Effector memory CD8-positive, alpha-beta T cell (primary cell): ENCODE results near the gene UCKL1.
A peak's percentile ranks its signal among the peaks of the same experiment; 100 is the strongest.
"Not testable (repeated sequence)": the region's sequence is repeated elsewhere in the genome, so short reads cannot be mapped to it uniquely, and the experiment has no call there.

Experiments used
- ATAC-seq: fragments of 150-1000 bp; cut with Tn5 transposase; replicated peaks from 2 replicates; pipeline ENCODE4 v1.10.0; 2021; ENCODE audit warnings: mild to moderate bottlenecking, moderate library complexity
- DNase-seq, 3 experiments: peaks; one replicate each; pipeline ENCODE4 v3.0.0; 2021
- H3K27ac Mint-ChIP-seq, 2 donors: one replicate each; pipeline ENCODE4 v1.8.0; 2022; ENCODE audit warnings: mild to moderate bottlenecking in 2 of 2, mixed read lengths in 2 of 2, moderate library complexity in 2 of 2
- H3K27me3 Mint-ChIP-seq, 2 donors: one replicate each; pipeline ENCODE4 v1.8.0; 2022; ENCODE audit warnings: mixed read lengths in 2 of 2
- H3K36me3 Mint-ChIP-seq: one replicate; pipeline ENCODE4 v1.8.0; 2022; ENCODE audit warnings: mild to moderate bottlenecking, moderate library complexity, mixed read lengths; ENCODE audit not compliant: insufficient read depth
- H3K4me1 Mint-ChIP-seq, 2 donors: one replicate each; pipeline ENCODE4 v1.8.0; 2022; ENCODE audit warnings: low read depth in 2 of 2, mixed read lengths in 2 of 2
- H3K4me3 Mint-ChIP-seq, 2 donors: one replicate each; pipeline ENCODE4 v1.8.0; 2022; ENCODE audit warnings: mild to moderate bottlenecking in 2 of 2, mixed read lengths in 2 of 2, moderate library complexity in 2 of 2
- H3K9me3 Mint-ChIP-seq, 2 donors: one replicate each; pipeline ENCODE4 v1.8.0; 2022; ENCODE audit warnings: mixed read lengths in 2 of 2

Gene UCKL1

DNA sequence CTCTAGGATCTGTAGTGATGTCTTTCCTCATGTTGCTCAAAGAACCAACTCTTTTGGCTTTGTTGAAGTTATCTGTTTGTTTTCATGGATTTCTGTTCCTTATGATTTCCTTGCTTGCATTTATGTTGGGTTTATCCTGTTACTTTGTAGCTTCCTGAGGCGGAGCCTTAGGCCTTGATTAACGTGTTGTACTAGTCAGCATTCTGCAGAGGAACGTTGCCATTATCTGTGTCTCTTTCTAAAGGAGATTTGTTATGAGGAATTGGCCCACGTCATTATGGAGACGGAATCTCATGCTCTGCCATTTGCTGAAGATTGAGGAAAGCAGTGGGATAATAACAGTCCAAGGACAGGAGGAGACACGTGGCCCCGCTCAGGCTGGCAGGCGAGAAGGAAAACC, 29.9 kb downstream of the UCKL1 start:
- no peak for DNase-seq
- Mint-ChIP-seq H3K27ac (peak overlapping the region; percentile 11 to 38), H3K4me3 (no peak overlapping the region), H3K4me1 (peaks cover 4 to 20% of the 10 kb centered on the region in 2 donors), H3K9me3 (no peaks in the 10 kb centered on the region), H3K27me3 (no peaks in the 10 kb centered on the region), H3K36me3 (peaks cover 38% of the 10 kb centered on the region)
- ATAC-seq: no peak

DNA sequence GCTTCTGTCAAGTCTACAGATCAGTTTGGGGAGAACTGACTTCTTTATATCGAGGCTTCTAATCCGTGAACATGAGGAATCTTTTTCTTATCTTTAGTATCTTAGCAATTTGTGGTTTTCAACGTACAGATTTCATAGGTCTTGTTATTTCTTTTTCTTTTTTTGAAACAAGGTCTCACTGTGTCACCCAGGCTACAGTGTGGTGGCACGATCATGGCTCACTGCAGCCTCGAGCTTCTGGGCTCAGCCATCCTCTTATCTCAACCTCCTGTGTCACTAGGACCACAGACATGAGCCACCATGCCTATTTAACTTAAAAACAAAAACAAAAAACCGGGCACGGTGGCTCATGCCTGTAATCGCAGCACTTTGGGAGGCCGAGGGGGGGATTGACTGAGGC, 32.0 kb downstream of the UCKL1 start:
- ATAC-seq (no peak), DNase-seq (no peak)
- Mint-ChIP-seq H3K27ac (peak overlapping the region; percentile 6 to 15), H3K4me3 (no peak overlapping the region), H3K4me1 (peaks cover 4 to 20% of the 10 kb centered on the region in 2 donors), H3K27me3 (no peaks in the 10 kb centered on the region), H3K36me3 (peaks cover 30% of the 10 kb centered on the region), H3K9me3 (no peaks in the 10 kb centered on the region)

DNA sequence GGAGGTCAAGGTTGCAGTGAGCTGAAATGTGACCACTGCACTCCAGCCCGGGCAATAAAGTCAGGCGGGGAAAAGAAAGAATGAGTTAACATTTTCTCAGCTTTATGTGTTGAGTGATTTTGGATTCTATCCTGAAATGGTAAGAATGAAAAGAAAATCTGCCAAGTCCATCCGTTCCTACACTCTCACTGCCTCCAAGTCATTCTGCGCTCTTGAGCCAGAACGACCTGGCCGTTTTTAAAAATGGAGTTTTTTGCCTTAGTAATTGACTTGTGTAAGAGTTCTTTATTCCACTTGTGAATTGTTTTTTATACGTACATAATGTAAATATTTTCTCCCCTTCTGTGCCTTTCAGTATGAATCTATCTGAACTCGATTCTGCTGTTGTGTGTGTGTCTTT, 32.6 kb downstream of the UCKL1 start:
- no peaks in the 10 kb centered on the region for H3K9me3 Mint-ChIP-seq
- H3K27ac Mint-ChIP-seq: peak overlapping the region; percentile 15 to 71
- H3K27me3 Mint-ChIP-seq: no peaks in the 10 kb centered on the region
- no peak overlapping the region for H3K4me3 Mint-ChIP-seq
- H3K36me3 Mint-ChIP-seq: peaks cover 27% of the 10 kb centered on the region
- ATAC-seq (no peak), DNase-seq (no peak)
- peaks cover 4 to 20% of the 10 kb centered on the region in 2 donors for H3K4me1 Mint-ChIP-seq

DNA sequence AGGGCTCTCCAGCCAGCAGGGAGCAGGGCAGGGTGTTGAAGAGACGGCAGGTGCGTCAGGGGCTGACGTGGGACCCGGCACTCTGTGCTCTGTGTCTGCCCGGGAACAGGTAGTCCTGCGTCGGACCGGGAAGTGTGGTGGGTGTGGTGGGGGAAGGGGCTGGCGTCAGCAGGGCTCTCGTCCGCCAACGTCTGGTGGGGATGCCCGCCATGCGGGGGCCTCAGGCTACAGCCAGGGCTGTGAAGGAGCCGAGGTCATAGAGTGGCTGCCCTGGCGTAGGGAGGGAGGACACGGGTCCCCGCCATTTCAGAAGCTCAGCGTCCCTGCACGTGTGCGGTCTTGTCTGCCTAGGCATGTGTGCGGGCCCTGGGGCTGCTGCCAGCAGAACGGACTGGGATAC, 36.0 kb downstream of the UCKL1 start:
- Mint-ChIP-seq H3K27me3 (no peaks in the 10 kb centered on the region), H3K27ac (peak overlapping the region in 1 of 2 donors; percentile 60), H3K9me3 (no peaks in the 10 kb centered on the region)

DNA sequence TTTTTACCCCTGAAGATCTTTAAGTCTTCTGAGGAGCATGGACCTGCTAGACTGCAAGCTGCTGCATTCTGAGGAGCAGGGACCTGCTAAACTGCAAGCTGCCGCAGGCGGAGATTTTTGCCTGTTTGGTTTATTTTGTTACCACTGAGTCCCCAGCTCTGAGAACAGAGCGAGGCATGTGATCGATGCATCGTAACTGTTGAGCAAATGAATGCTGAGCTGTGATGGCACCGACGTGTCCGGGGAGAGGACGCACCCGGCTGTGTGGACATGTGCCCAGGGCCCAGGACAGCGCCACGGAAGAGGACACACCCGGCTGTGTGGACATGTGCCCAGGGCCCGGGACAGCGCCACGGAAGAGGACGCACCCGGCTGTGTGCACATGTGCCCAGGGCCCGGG, 37.1 kb downstream of the UCKL1 start:
- Mint-ChIP-seq H3K9me3 (no peaks in the 10 kb centered on the region), H3K4me3 (no peak overlapping the region), H3K27ac (no peak overlapping the region), H3K27me3 (no peaks in the 10 kb centered on the region), H3K36me3 (peaks cover 41% of the 10 kb centered on the region), H3K4me1 (peaks cover 9 to 10% of the 10 kb centered on the region in 2 donors)
- DNase-seq: no peak
- ATAC-seq: no peak

More for the DNA sequence above, 36.0 kb downstream of the UCKL1 start:
- no peak for DNase-seq
- Mint-ChIP-seq H3K36me3 (peaks cover 37% of the 10 kb centered on the region), H3K4me1 (peaks cover 6 to 12% of the 10 kb centered on the region in 2 donors), H3K4me3 (no peak overlapping the region)
- no peak for ATAC-seq

DNA sequence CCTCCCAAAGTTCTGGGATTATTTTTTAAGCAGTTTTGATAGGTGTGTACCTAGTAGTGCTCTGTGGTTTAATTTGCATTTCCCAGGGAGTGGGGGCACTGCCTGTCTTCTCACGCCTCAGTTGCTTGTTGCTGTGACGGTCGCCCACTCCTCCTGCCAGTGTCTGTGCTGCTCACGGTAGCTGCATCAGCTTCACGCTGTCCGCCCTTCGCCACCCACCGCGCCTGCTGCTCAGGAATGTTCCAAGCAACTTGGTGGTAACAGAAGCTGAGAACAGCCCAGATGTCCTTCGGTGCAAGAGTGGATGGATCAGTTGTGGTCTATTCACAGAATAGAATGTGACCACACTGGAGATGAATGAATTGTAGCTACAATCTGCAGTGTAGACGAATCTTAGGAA, 38.4 kb downstream of the UCKL1 start:
- Mint-ChIP-seq H3K27me3 (no peaks in the 10 kb centered on the region), H3K4me3 (no peak overlapping the region), H3K9me3 (no peaks in the 10 kb centered on the region), H3K4me1 (peaks cover 8 to 14% of the 10 kb centered on the region in 2 donors), H3K27ac (no peak overlapping the region), H3K36me3 (peaks cover 38% of the 10 kb centered on the region)
- no peak for ATAC-seq
- DNase-seq: no peak

DNA sequence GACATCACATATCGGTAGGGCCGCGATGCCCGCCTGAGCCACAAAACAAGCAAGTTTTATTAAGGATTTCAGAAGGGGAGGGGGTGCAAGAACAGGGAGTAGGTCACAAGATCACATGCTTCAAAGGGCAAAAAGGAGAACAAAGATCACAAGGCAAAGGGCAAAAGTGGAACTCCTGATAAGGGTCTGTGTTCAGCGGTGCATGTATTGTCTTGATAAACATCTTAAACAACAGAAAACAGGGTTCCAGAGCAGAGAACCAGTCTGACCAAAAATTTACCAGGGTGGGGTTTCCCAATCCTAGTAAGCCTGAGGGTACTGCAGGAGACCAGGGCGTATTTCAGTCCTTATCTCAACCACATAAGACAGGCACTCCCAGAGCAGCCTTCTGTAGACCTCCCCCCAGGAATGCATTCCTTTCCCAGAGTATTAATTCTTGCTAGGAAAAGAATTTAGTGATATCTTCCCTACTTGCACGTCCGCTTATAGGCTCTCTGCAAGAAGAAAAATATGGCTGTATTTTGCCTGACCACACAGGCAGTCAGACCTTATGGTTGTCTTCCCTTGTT, 39.8 kb downstream of the UCKL1 start:
- not testable (repeated sequence) for H3K4me3 Mint-ChIP-seq, H3K9me3 Mint-ChIP-seq, ATAC-seq, DNase-seq, H3K27me3 Mint-ChIP-seq, H3K27ac Mint-ChIP-seq
- peaks cover 10 to 14% of the 10 kb centered on the region in 2 donors for H3K4me1 Mint-ChIP-seq
- peaks cover 39% of the 10 kb centered on the region for H3K36me3 Mint-ChIP-seq

DNA sequence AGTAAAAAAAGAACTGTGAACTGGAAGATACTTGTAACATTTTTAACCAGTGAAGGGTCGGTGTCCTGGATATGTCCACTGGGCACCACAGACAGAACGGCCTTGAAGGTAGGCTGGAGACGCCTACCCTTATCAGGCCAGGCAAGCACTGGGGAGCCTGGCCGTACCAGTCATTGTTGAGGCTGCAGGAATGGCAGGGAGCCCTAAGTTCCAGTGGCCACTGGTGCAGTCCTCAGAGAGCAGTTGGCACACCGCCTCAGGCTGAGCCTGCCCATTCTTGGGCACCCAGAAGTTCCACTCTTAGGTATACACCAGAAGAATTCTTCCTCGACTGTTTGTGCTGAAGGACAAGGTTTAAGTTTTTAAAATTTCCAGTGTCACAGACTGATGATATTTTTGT, 40.7 kb downstream of the UCKL1 start:
- H3K9me3 Mint-ChIP-seq: no peaks in the 10 kb centered on the region
- H3K36me3 Mint-ChIP-seq: peaks cover 31% of the 10 kb centered on the region
- no peaks in the 10 kb centered on the region for H3K27me3 Mint-ChIP-seq
- no peak overlapping the region for H3K4me3 Mint-ChIP-seq
- DNase-seq: no peak
- ATAC-seq: no peak
- H3K27ac Mint-ChIP-seq: no peak overlapping the region
- H3K4me1 Mint-ChIP-seq: peaks cover 17 to 21% of the 10 kb centered on the region in 2 donors

DNA sequence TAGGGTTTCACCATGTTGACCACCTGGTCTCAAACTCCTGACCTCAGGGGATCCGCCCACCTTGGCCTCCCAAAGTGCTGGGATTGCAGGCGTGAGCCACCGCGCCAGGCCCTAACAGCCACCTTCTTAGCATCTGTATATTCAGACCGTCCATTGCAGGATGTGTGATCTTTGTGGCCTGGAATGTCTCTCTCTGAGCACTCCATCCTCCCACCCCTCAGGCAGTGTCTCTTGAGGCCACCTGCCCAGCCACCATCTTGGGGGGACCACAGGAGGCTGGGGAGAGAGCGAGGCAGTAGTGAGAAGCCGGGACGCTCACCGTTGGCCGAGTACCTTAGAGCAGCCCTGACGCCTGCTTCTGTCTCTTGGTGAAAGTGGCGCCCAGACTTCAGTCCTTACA, 42.4 kb downstream of the UCKL1 start:
- no peak overlapping the region for H3K4me3 Mint-ChIP-seq
- no peaks in the 10 kb centered on the region for H3K9me3 Mint-ChIP-seq
- H3K4me1 Mint-ChIP-seq: peaks cover 25 to 27% of the 10 kb centered on the region in 2 donors
- no peak for ATAC-seq
- no peaks in the 10 kb centered on the region for H3K27me3 Mint-ChIP-seq
- H3K27ac Mint-ChIP-seq: peak overlapping the region in 1 of 2 donors; percentile 62
- DNase-seq: no peak
- H3K36me3 Mint-ChIP-seq: peaks cover 34% of the 10 kb centered on the region

DNA sequence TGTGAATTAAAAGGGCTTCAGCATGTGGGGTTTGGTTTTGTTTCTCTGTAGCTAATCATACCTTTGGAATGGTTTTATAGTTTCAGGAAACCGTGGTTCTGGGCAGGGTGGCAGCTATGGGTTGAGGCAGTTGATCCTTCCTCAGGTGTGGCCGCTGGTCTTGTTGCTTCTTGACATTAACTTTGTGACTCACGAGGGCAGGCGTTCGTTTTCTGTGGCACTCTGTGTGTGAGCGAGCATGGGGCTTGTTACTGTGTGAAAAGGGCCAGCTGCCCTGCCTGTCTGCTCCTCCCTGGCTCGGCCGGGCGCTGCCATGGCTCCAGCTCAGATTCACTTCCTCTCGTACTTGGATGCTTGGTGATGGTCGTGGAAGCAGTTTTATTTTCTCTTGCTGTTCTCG, 45.0 kb downstream of the UCKL1 start:
- no peak for ATAC-seq
- peak overlapping the region in 1 of 2 donors; percentile 88 for H3K27ac Mint-ChIP-seq
- H3K4me3 Mint-ChIP-seq: peak overlapping the region in 1 of 2 donors; percentile 38
- peaks cover 29 to 31% of the 10 kb centered on the region in 2 donors for H3K4me1 Mint-ChIP-seq
- H3K36me3 Mint-ChIP-seq: peaks cover 18% of the 10 kb centered on the region
- H3K27me3 Mint-ChIP-seq: no peaks in the 10 kb centered on the region
- no peaks in the 10 kb centered on the region for H3K9me3 Mint-ChIP-seq
- no peak for DNase-seq

DNA sequence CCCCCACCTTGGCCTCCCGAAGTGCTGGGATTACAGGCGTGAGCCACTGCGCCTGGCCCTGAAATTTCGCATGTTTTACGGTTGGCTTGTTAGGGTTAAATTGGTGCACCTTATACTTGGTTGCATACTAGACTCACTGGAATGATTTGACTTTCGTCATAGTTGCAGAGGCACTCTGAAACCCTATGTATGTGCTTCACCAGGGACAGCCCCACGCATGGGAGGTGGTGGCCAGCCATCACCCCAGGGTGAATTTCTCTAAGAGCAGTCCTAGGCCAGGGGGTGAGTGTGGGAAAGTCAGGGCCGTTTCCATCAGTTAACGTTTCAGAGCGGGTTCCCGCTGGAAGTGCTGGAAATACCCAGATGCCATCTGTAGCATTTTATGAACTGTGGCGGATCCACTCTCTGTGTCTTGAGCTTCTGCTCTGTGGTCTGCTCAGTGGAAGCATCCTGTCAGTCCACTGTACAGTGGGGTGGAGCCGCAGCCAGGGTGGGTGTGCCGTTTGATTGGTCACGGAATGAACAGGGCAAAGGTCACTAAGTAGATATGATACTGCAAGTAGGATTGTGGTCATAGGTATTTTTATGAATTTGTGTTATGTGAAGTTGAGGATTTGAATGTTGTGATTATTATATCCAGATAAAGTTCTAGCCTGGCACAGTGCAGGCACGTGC, 48.1 kb downstream of the UCKL1 start:
- no peaks in the 10 kb centered on the region for H3K9me3 Mint-ChIP-seq
- peaks cover 18% of the 10 kb centered on the region for H3K36me3 Mint-ChIP-seq
- peak overlapping the region; percentile 33 to 47 for H3K27ac Mint-ChIP-seq
- ATAC-seq: no peak
- DNase-seq: no peak
- H3K27me3 Mint-ChIP-seq: no peaks in the 10 kb centered on the region
- H3K4me1 Mint-ChIP-seq: peaks cover 27 to 35% of the 10 kb centered on the region in 2 donors
- H3K4me3 Mint-ChIP-seq: no peak overlapping the region

DNA sequence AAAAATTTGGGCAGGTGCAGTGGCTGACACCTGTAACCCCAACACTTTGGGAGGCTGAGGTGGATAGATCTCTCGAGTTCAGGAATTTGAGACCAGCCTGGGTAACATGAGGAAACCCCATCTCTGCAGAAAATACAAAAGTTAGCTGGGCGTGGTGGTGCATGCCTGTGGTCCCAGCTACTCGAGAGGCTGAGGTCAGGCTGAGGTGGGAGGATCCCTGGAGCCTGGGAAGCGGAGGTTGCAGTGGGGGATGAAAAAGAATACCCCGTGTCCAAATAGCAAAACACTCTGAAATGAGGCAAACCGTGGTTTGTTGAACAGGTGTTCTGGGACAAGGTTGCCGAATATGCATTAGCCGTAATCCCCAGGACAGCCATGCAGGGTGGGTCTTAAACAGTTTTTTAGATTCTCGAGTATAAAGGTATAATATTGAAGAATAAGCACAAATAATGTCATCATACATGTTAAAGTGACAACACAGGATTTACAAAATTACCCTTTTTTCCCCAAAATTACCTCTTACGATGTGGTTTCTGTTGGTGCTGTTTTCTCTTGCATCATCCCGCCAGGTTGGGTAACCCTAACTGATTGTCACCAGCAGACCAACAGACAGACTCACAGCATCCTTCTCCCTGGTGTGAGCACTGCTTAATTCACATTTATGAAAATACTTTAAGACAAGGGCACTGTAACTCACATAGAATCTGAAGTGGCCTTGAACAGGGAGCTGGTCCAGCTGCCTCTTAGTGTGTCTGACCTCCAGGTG, 52.2 kb downstream of the UCKL1 start:
- Mint-ChIP-seq H3K4me1 (peaks cover 23 to 28% of the 10 kb centered on the region in 2 donors), H3K4me3 (peak overlapping the region in 1 of 2 donors; percentile 25)
- ATAC-seq: no peak

DNA sequence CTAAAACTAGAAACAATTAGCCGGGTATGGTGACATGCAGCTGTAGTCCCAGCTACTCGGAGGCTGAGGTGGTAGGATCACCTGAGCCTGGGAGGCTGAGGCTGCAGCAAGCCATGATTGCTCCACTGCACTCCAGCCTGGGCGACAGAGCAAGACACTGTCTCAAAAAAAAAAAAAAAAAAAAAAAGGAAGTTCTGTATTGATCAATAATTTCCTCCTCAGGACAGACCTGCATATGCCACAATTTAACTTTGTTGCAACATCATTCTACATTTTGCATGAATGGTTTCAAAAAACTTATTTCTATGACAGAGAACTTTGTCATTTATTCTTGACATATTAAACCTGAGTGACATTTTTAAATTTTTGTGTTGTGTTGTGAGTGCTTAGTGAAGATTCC, 55.8 kb downstream of the UCKL1 start:
- Mint-ChIP-seq H3K9me3 (no peaks in the 10 kb centered on the region), H3K4me1 (peaks cover 44 to 49% of the 10 kb centered on the region in 2 donors), H3K36me3 (peaks cover 39% of the 10 kb centered on the region), H3K4me3 (no peak overlapping the region), H3K27me3 (no peaks in the 10 kb centered on the region), H3K27ac (no peak overlapping the region)
- no peak for DNase-seq
- no peak for ATAC-seq

More for the DNA sequence above, 52.2 kb downstream of the UCKL1 start:
- Mint-ChIP-seq H3K27ac (peak overlapping the region; percentile 67 to 100), H3K36me3 (peaks cover 27% of the 10 kb centered on the region), H3K9me3 (no peaks in the 10 kb centered on the region), H3K27me3 (no peaks in the 10 kb centered on the region)
- no peak for DNase-seq
